ENCODE results near the gene HOXA13.

GRCh38 chr7:27182861-27183681 is 16.8 kb downstream of the HOXA13 start:
- TF ChIP-seq IKZF1 (conservative IDR thresholded peaks at IDR 0.05) (no peak), CBX3 (IDR thresholded peaks at IDR 0.05; ENCODE audit: borderline replicate concordance, low read depth) (no peak), DPF2 (IDR thresholded peaks at IDR 0.05) (no peak), ASH2L (IDR thresholded peaks at IDR 0.05; ENCODE audit: borderline replicate concordance, low read depth) (no peak), EZH2 (IDR thresholded peaks at IDR 0.05; ENCODE audit: borderline replicate concordance, control insufficient read depth, low read depth, low read length) (no peak)
